GM12878 (cell line): ENCODE measurements around the gene CNDP2. TPM values are rescaled to one million over a fixed set of nuclear protein-coding genes. Genes with fewer than 3 reads are reported as not detected.

ENCODE experiments used
- ATAC-seq: fragments of 200-7000 bp; cut with Tn5 transposase; 3 replicates; pipeline ENCODE4 v1.9.1; 2020; ENCODE audit warnings: mild to moderate bottlenecking, moderate library complexity
- BruUV-seq: library from RNA; stranded (reverse); fragments of 400-500 nt; replicated peaks from 2 replicates; lab custom pipeline; 2021; lab: Mats Ljungman, UMichigan
- CTCF ChIA-PET: fragments of 300-600 bp; sonication (Branson Sonifier 250); formaldehyde crosslinking; extraction: SDS; loops from one replicate; lab custom pipeline; 2021; ENCODE audit warnings: inconsistent platforms; lab: Yijun Ruan, JAX
- POLR2A ChIA-PET: fragments of 350-600 bp; formaldehyde crosslinking; extraction: SDS; loops from one replicate; lab custom pipeline; 2021; ENCODE audit warnings: inconsistent platforms; lab: Charles Lee
- RAD21 ChIA-PET: fragments of 300-600 bp; sonication (Branson Sonifier 250); formaldehyde crosslinking; loops from one replicate; lab custom pipeline; 2023; ENCODE audit warnings: antibody characterized with exemption; ENCODE audit not compliant: unreplicated experiment; lab: Charles Lee
- SMC1A ChIA-PET: fragments of 300-600 bp; sonication (Branson Sonifier 250); formaldehyde crosslinking; loops from one replicate; lab custom pipeline; 2023; ENCODE audit not compliant: unreplicated experiment, uncharacterized antibody; lab: Charles Lee
- DNase-seq: peaks from one replicate; pipeline ENCODE4 v3.0.0-alpha.2; 2011; ENCODE audit warnings: low read depth, low spot score
- FAIRE-seq: peaks from 3 replicates; lab custom pipeline; 2011; peaks lifted over from hg19 to GRCh38; lab: Jason Lieb, UNC
- H2AFZ ChIP-seq: 2 replicates; pipeline ENCODE4 v1.6.0; 2011; ENCODE audit warnings: low read depth, low read length, control low read depth; ENCODE audit not compliant: control insufficient read depth
- H3K27ac ChIP-seq: 2 replicates; pipeline ENCODE4 v1.5.1; 2011; ENCODE audit warnings: control low read depth; ENCODE audit not compliant: control insufficient read depth, insufficient read depth
- H3K27me3 ChIP-seq, 2 experiments: replicated peaks in 1 of 2; 2 replicates each; pipeline versions ENCODE4 v1.6.0 to v1.6.1; 2011; ENCODE audit warnings: low read length in 1 of 2; ENCODE audit not compliant: control insufficient read depth in 2 of 2, insufficient read depth in 2 of 2
- H3K36me3 ChIP-seq, 2 experiments: 2 replicates each; pipeline ENCODE4 v1.5.1; 2011; ENCODE audit warnings: low read length in 1 of 2; ENCODE audit not compliant: control insufficient read depth in 2 of 2, insufficient read depth in 2 of 2
- H3K4me1 ChIP-seq: 2 replicates; pipeline ENCODE4 v1.6.1; 2011; ENCODE audit warnings: mild to moderate bottlenecking, low read length, moderate library complexity, mixed read lengths; ENCODE audit not compliant: control insufficient read depth, insufficient read depth
- H3K4me2 ChIP-seq: 2 replicates; pipeline ENCODE4 v1.6.0; 2011; ENCODE audit warnings: control low read depth; ENCODE audit not compliant: control insufficient read depth, insufficient read depth
- H3K4me3 ChIP-seq: fragments of 200-600 bp; sonication (generic); 2 replicates; pipeline ENCODE4 v1.5.1; 2016
- H3K79me2 ChIP-seq: 2 replicates; pipeline ENCODE4 v1.6.0; 2011; ENCODE audit warnings: low read length; ENCODE audit not compliant: control insufficient read depth, insufficient read depth
- H3K9ac ChIP-seq: 2 replicates; pipeline ENCODE4 v1.8.0; 2011; ENCODE audit warnings: low read length, control low read depth, mixed read lengths; ENCODE audit not compliant: control insufficient read depth, insufficient read depth
- H3K9me3 ChIP-seq: replicated peaks from 3 replicates; pipeline ENCODE4 v1.5.1; 2011; ENCODE audit warnings: mild to moderate bottlenecking, low read length; ENCODE audit not compliant: control insufficient read depth, insufficient read depth
- H4K20me1 ChIP-seq: 2 replicates; pipeline ENCODE4 v1.6.0; 2011; ENCODE audit not compliant: control insufficient read depth, insufficient read depth
- EP300 ChIP-seq, 2 experiments: fragments of 150-350 bp in 1 of 2; IDR thresholded peaks; 2 replicates each; pipeline ENCODE4 v1.6.1; 2011 to 2012; ENCODE audit warnings: low read depth in 2 of 2, low read length in 2 of 2, borderline replicate concordance in 1 of 2, improper control_type of control experiment in 1 of 2, inconsistent platforms in 1 of 2; ENCODE audit not compliant: control insufficient read depth in 1 of 2
- FOXK2 ChIP-seq: fragments of 450-650 bp; IDR thresholded peaks from 2 replicates; pipeline ENCODE4 v1.6.1; 2017; ENCODE audit warnings: mild to moderate bottlenecking, moderate library complexity
- FOXM1 ChIP-seq: IDR thresholded peaks from 2 replicates; pipeline ENCODE4 v1.6.1; 2012; ENCODE audit warnings: low read depth, mild to moderate bottlenecking, inconsistent platforms, low read length, moderate library complexity
- KAT2A ChIP-seq: conservative IDR thresholded peaks from 2 replicates; pipeline ENCODE4 v1.6.1; 2011; ENCODE audit warnings: low read depth, low read length; ENCODE audit not compliant: control insufficient read depth
- PAX8 ChIP-seq: fragments of 450-650 bp; IDR thresholded peaks from 2 replicates; pipeline ENCODE4 v1.6.1; 2017; ENCODE audit warnings: mild to moderate bottlenecking, moderate library complexity
- PML ChIP-seq: IDR thresholded peaks from 2 replicates; pipeline ENCODE4 v1.6.1; 2012; ENCODE audit warnings: low read length, inconsistent platforms
- RAD51 ChIP-seq: fragments of 450-650 bp; IDR thresholded peaks from 2 replicates; pipeline ENCODE4 v1.6.1; 2016; ENCODE audit warnings: moderate library complexity, mild to moderate bottlenecking, inconsistent platforms
- STAT1 ChIP-seq: fragments of 450-650 bp; conservative IDR thresholded peaks from 2 replicates; pipeline ENCODE4 v1.6.1; 2014; ENCODE audit warnings: antibody characterized with exemption, mild to moderate bottlenecking
- SUZ12 ChIP-seq: fragments of 200-600 bp; sonication (generic); IDR thresholded peaks from one replicate; pipeline ENCODE4 v1.6.1; 2018; ENCODE audit warnings: antibody characterized with exemption, mild to moderate bottlenecking; ENCODE audit not compliant: unreplicated experiment
- TARDBP ChIP-seq: IDR thresholded peaks from 2 replicates; pipeline ENCODE4 v1.6.1; 2016; ENCODE audit warnings: borderline replicate concordance
- ZNF622 ChIP-seq: fragments of 450-650 bp; IDR thresholded peaks from 2 replicates; pipeline ENCODE4 v1.6.1; 2017; ENCODE audit warnings: mild to moderate bottlenecking, inconsistent platforms
- ZZZ3 ChIP-seq: IDR thresholded peaks from 2 replicates; pipeline ENCODE4 v1.6.1; 2011; ENCODE audit warnings: low read depth; ENCODE audit not compliant: control insufficient read depth, insufficient read length
- WGBS: methylation state at CpG from one replicate; pipeline ENCODE4 v1.1.6; 2016; ENCODE audit warnings: low lambda C conversion rate; ENCODE audit not compliant: insufficient replicate concordance, insufficient coverage; ENCODE audit errors: missing lambda C conversion rate; 5-methylcytosine and 5-hydroxymethylcytosine counted together
- in situ Hi-C: fragments of 300-500 bp; cut with MboI; formaldehyde crosslinking; loops from 9 replicates; pipeline ENCODE4 v1.14.3; 2018; ENCODE audit warnings: mixed read lengths
- intact Hi-C: fragments of 100-400 bp; cut with micrococcal nuclease; formaldehyde crosslinking; loops from one replicate; pipeline ENCODE4 v1.14.2; 2022; ENCODE audit not compliant: unreplicated experiment
- polyA plus RNA-seq, 11 experiments: library from polyadenylated mRNA; depleted of rRNA in 4 of 11; unstranded in 6 of 11; stranded (reverse) in 5 of 11; fragments of >200 nt; fragmentation: Nextera tagmentation in 4 of 11; fragmentation: Illumina TruSeq in 1 of 11; extraction: Ambion mirVana in 4 of 11; extraction: Trizol in 1 of 11; gene quantifications; 1 replicate in 1 of 11; 2 replicates in 10 of 11; pipeline versions ENCODE4 v1.2.1 to v1.2.3, GENCODE V29; 2011 to 2016; ENCODE audit warnings: inconsistent platforms in 2 of 11, missing spikeins in 2 of 11, low read depth in 1 of 11
- total RNA-seq, 4 experiments: library from RNA; depleted of rRNA in 3 of 4; stranded (reverse); fragments of >200 nt in 3 of 4; fragmentation: Illumina TruSeq in 1 of 4; extraction: Trizol in 1 of 4; gene quantifications; 2 replicates each; pipeline versions ENCODE4 v1.2.1 to v1.2.3, GENCODE V29; 2013 to 2021
- TF ChIP-seq, protein P1 (sequence below): IDR thresholded peaks from 2 replicates; pipeline ENCODE4 v1.6.1; 2011; ENCODE audit warnings: mild to moderate bottlenecking, low read depth, low read length, moderate library complexity; ENCODE audit not compliant: insufficient replicate concordance

The CNDP2 gene
- total and polyA plus RNA-seq, 10 of the 15 experiments (the other 5 are each of a cell fraction or from before 2014, with no cell fraction given), result 63.5 to 213 (median 158) TPM

DNA sequence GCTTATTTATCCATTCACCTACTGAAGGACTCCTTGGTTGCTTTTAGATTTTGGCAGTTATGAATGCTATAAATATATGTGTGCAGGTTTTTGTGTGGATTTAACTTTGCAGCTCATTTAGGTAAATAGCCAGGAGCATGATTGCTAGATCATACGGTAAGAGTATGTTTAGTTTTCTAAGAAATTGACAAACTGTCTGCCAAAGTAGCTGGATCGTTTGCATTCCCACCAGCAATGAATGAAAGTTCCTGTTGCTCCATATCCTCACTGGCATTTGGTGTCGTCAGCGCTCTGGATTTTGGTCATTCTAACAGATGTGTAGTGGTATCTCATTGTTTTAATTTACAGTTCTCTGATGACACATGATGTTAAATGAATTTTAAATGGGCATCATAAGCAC is 30.4 kb upstream of the CNDP2 start:
- POLR2A ChIA-PET, result no interaction called here
- ATAC-seq (no peak), DNase-seq (no peak), FAIRE-seq (no peak)
- no peaks in the 10 kb centered on the region for H3K79me2 ChIP-seq
- no peaks in the 10 kb centered on the region for H3K4me1 ChIP-seq
- SMC1A ChIA-PET, result no interaction called here
- WGBS, result 46% methylated on average over 4 of the region's 4 CpGs
- H4K20me1 ChIP-seq, result no peaks in the 10 kb centered on the region
- no peak overlapping the region for H3K4me2 ChIP-seq
- H3K9ac ChIP-seq, result no peak overlapping the region
- no peak overlapping the region for H3K4me3 ChIP-seq
- H3K9me3 ChIP-seq, result no peaks in the 10 kb centered on the region
- in situ Hi-C loops (no loop called here), intact Hi-C loops (no loop called here)
- no TSS peak for BruUV-seq
- H3K36me3 ChIP-seq, result no peaks in the 10 kb centered on the region
- no peak overlapping the region for H3K27ac ChIP-seq
- no peaks in the 10 kb centered on the region for H3K27me3 ChIP-seq
- CTCF ChIA-PET, result no interaction called here
- RAD21 ChIA-PET, result no interaction called here
- no peak overlapping the region for H2AFZ ChIP-seq
- TF ChIP-seq FOXK2 (no peak), EP300 (IDR thresholded peaks at IDR 0.05; ENCODE audit: borderline replicate concordance in 1 of 2, control insufficient read depth in 1 of 2, low read depth in 2 of 2, low read length in 2 of 2) (no peak), ZZZ3 (no peak), ZNF622 (no peak), TARDBP (no peak), STAT1 (no peak), RAD51 (no peak), PAX8 (no peak), PML (no peak), KAT2A (no peak), FOXM1 (no peak), SUZ12 (no peak)
- TF ChIP-seq, protein P1, sequence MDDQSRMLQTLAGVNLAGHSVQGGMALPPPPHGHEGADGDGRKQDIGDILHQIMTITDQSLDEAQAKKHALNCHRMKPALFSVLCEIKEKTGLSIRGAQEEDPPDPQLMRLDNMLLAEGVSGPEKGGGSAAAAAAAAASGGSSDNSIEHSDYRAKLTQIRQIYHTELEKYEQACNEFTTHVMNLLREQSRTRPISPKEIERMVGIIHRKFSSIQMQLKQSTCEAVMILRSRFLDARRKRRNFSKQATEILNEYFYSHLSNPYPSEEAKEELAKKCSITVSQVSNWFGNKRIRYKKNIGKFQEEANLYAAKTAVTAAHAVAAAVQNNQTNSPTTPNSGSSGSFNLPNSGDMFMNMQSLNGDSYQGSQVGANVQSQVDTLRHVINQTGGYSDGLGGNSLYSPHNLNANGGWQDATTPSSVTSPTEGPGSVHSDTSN, result no peak
